Stimulated activated CD4-positive, alpha-beta T cell treated with anti-CD3 and anti-CD28 coated beads, Interleukin-12 subunit alpha, Interleukin-12 subunit beta, amount 100 ng/mL, for 48 hours (primary cell): ENCODE data around the gene RGS16.
A peak's percentile ranks its signal among the peaks of the same experiment; 100 is the strongest.

Experiments used
- DNase-seq, 3 donors: peaks; one replicate each; pipeline ENCODE4 v3.0.0-alpha.2; 2020; ENCODE audit warnings: low read depth in 2 of 3, low spot score in 1 of 3

The RGS16 gene

DNA sequence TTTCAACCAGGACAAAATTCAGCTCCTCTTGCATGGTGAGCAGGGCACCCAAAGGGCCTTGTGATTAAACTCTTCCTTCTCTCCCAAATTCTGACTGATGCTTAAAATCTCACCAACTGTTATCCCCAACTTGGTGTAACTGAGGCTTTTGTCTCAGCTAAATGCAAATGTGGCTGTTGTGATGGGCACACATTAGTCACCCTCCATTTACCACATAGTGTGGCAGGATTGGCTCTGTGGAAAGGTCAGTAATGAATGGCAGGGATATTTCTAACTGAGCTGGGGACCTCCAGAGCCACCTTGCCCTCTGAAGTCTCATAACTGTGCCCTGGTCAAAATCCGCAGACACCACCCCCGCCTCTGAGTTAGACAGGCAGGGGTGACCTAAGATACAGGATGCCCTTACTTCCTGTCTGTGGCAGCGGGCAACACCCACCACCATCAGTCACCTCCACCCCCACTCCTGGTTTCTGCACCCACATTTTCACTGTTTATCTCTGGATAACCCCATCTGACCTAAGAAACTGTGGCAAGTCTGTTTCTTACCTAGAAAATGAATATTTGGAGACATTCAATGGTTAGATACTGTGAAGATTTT lies 25.4 kb upstream of the RGS16 start:
- peak; percentile 58 to 65 (median 59) for DNase-seq

DNA sequence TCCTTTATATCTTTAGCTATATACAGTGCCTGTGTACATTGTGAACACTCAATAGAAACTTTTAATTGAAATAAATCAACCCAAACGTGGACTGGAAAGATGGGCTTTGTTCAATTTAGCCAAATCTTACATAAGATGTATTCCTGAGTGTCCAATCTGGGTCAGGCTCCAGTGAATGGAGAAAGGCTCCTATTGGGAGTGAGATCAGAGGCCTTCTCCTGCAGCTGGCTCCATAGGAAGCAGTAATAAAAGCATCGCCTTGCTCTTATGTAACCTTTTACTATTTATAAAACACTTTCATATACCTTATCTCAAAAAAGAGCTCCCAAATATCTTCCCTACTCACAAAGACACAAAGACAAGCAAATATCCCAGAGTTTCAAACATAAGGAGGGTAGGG lies 24.9 kb upstream of the RGS16 start:
- no peak for DNase-seq

- no peak for DNase-seq
Observed at GRCh38 chr1:182628657-182629056, 24.5 kb upstream of the RGS16 start.

DNA sequence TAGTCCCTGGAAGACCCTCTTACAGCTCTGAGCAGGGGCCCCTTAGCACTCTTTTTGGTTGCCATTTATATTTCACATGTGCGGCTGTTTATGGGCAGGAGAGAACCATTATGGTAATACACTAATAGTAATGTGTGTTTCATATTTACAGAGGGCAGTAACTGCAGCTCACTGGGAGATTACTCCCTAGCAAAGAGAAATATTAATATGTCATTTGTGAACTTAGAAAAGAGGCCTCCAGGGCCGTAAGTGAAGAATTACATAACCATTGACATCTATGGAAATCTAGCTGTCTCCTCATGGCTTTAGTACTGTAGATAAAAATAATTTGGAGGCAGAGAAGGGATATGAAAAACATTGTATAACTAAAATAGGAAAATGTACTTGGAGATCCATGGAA lies 23.4 kb upstream of the RGS16 start:
- DNase-seq: no peak

- no peak for DNase-seq
Observed at GRCh38 chr1:182626527-182626926, 22.3 kb upstream of the RGS16 start.

DNA sequence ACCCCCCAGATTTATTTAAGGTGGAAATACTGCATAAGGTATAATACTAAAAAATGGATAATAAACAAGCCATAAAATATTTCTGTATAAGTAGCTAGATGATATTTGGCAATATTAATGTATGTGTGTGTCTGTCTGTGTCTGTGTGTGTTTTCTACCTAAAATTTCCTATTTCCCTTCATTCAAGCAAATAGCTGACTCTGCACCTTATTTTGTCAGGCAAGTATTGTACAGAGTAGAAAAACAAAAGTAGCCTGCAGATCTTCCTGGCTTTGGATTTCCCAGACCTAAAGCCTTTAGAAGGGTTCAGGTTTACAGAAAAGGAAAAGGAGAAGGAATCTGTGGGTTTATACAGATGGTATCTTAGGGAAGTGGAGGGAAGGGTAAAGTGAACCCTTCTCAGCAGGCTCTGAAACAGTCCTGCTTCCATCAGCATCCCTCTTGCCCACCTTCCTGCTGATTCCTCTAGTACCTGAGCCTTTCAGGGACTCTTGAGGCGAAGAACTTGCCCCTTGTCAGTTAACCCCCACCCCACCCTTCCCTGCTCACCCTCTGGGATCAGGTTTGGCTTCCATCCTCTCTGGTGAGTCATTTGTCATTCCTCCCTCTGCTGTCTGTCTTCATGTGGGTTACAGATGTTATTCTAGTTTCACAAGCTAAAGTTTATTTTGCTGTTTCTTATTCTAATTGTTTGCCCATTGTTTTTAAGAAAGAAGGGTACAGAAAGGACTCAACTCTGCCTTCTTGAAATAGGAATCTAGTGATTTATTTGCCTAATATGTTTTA lies 21.7 kb upstream of the RGS16 start:
- DNase-seq: no peak

DNA sequence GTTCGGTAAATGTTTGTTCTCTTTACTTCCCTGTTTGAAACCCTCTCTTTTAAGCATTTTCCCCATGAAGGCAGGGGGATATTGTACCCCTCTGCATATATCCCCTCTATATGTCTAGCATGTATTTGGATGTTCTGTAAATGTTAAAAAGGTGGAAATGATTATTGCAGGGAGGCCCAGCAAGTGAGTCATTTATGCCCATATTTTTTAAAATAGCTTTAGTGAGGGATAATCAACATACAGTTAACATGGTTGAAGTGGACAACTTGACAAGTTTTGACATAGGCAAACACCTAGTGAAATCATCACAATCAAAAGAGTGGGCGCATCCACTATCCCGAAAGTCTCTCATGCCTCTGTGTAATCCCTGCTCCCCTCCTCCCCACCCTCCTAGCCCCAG lies 20.8 kb upstream of the RGS16 start:
- no peak for DNase-seq

GRCh38 chr1:182624577-182624976 lies 20.4 kb upstream of the RGS16 start:
- DNase-seq: no peak

DNA sequence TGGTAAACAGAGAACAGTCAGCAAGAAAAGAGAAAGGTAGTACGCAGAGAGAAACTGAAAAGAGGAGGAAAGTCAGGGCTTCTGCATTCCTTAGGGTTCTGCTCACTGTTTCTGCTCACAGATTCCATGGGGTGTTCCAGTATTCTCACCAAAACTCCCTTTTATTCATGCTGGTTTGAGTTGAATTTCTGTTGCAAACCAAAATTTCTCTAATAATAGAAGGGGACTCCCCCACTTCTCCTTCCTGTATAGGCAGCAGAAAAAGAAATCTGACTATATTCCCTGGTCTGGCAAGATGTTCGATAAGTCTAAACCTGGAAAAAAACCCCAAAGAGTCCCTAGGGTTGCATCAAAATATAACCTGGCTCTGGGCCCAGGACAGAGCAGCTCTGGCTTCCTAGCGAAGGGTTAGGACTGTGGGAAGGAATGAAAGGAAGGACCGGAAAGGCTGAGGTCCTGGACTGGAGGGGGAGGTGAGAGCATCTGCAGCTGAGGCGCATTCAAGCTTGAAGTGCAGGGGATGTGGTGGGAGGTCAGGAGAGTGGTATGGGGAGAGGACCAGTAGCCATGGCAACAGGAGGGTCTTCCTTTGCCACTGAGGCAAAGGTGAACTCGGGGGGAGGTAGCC lies 18.8 kb upstream of the RGS16 start:
- no peak for DNase-seq

DNA sequence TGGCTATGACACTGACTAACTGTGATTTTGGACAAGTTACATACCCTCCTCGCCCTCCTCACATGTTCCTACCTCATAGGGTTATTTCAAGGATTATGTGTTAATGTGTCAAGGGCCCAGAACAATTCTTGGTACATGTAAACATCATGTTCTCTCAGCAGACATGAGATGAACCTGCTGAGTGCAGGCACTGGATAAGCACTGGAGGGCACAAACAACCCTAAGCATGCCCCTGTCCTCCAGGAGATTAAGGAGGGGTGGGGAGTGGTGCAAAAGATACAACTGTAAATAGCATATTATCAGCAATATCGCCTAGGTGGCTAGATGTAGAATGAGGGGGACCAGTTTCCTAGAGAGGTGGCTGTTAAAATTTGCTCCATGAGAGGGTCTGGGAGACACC lies 17.7 kb upstream of the RGS16 start:
- DNase-seq: no peak

- DNase-seq: no peak
Observed at GRCh38 chr1:182620924-182621585, 16.9 kb upstream of the RGS16 start.

- no peak for DNase-seq
Observed at GRCh38 chr1:182617734-182618351, 13.7 kb upstream of the RGS16 start.

- DNase-seq: no peak
Observed at GRCh38 chr1:182617014-182617429, 12.8 kb upstream of the RGS16 start.

- DNase-seq: peak; percentile 66 to 83 (median 74)
Observed at GRCh38 chr1:182616130-182617013, 12.2 kb upstream of the RGS16 start.

GRCh38 chr1:182615468-182616129 lies 11.4 kb upstream of the RGS16 start:
- peak in 2 of 3 donors; percentile 54 to 60 for DNase-seq

DNA sequence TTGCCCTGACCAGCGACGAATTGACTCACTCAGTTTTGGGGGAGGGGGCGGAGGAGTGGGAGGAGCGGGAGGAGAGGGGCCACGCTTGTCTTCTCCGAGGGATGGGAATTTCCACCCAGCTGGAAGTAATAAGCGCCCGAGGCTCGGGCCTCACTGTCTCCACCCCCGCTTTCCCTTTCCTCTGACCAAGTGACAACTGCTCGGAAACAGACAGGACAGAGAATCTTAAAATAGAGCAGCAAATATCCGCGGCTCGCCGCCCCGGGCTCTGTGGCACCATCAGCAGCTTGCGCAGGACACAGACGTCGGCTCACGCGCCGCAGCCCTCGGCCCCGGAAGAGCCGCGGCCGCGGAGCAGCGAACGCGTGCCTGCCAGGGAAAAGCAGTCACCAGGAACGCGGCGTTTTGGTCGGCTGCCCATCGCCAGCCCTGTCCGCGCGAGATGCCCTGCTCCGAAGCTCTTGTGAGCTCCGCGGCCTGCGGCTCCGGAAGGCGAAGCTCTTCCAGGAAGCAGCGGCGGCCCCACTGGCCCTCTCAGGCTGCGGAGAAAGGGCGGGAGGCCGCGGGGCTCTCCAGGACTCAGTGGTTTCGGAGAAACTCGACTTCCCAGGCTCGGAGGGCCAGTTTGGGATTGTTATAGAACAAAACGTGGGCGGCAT lies 10.7 kb upstream of the RGS16 start:
- DNase-seq: peak; percentile 48 to 66 (median 56)

DNA sequence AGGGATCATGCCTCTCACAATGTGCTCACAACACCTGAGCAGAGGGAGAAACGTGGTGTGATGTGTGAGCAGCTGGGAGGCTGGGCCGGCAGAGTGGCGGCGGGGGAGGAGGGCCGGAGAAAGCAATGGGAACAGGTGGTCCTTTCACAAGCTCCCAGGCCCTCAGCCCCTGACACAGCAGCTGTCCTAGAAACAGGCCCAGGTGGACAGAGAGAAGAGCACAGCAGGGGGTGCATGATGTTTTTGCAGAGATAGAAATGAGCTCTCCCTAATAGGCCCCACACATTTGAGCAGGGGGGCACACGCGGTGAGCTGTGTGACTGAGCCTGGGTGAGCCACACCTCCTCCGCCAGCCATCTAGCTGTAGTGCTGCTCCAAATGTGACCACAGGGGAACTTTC lies 7.6 kb upstream of the RGS16 start:
- DNase-seq: no peak

DNA sequence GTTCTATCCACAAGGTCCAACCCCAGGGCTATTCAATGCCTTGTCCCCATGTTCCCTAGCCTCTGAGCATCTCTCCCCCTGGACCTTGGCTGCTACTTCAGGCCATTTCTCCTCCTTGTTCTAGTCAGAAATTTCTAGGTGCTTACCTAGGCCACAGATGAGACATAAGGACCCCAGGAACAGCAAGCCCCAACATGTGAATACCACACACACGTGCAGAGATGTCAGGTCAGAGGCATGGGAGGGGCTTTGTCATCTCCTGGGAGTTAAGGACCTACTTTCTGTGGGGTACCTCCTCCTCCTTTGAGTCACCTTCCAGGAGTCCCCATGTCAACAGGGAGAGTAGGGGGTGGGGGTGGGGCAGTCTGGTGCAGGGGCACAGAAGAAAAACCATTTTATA lies 7.1 kb upstream of the RGS16 start:
- no peak for DNase-seq

GRCh38 chr1:182610606-182611194 lies 6.5 kb upstream of the RGS16 start:
- no peak for DNase-seq
